ENCODE results near the gene FRMD4B.

GRCh38 chr3:69216981-69217380 lies 168.9 kb downstream of the FRMD4B start:
- TF ChIP-seq CTCF (IDR thresholded peaks at IDR 0.05), result no peak
- TF ChIP-seq POLR2A (IDR thresholded peaks at IDR 0.05; ENCODE audit: low read depth), result no peak

Data from esophagus muscularis mucosa (tissue), 3 donors.